Measurements from ENCODE around the gene LINGO4.

The LINGO4 gene

DNA sequence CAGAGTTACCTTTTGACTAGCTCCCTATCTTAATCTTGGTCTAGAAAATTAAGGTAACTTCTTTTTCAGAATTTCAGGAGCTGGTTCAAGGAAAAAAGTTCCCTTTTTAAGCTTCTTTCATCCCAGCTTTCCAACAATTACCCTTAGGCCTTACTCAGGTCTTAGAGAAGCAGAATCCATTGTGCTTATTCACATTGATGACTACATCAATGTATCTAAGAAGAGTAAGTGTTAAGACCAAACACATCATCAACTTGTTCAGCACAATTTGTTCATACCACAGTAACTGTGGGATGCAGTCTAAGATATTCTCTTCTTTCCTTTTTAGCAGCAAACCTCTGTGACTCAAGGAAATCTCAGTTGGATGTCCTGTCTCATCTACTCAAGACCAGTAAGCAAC, 46.0 kb downstream of the LINGO4 start:
- Histone ChIP-seq H3K4me1 (ENCODE audit: control insufficient read depth, low read length) (peaks cover 11% of the 10 kb centered on the region), H4K20me1 (ENCODE audit: control insufficient read depth, insufficient read depth, low read depth, low read length) (no peaks in the 10 kb centered on the region), H3K27me3 (ENCODE audit: control insufficient read depth, low read length) (no peaks in the 10 kb centered on the region), H3K79me2 (ENCODE audit: control insufficient read depth, low read length) (peaks cover 20% of the 10 kb centered on the region), H3K27ac (ENCODE audit: low read depth, low read length) (no peak overlapping the region), H3K4me2 (ENCODE audit: low read length) (no peak overlapping the region), H3K36me3 (ENCODE audit: control insufficient read depth, low read length) (peaks cover 45% of the 10 kb centered on the region), H3K9me3 (ENCODE audit: control insufficient read depth, insufficient read depth, low read length) (no peaks in the 10 kb centered on the region), H3F3A (ENCODE audit: control insufficient read depth, insufficient read depth) (peaks cover 5% of the 10 kb centered on the region; the same call in 1 of the 2 replicates), H3K4me3 (ENCODE audit: low read length) (no peak overlapping the region), H3K9me2 (replicated peaks; ENCODE audit: control insufficient read depth, low read length) (no peaks in the 10 kb centered on the region)
- TF ChIP-seq CTCF (IDR thresholded peaks at IDR 0.05; ENCODE audit: low read depth, low read length, poor library complexity, severe bottlenecking) (no peak), EZH2phosphoT487 (IDR thresholded peaks at IDR 0.05; ENCODE audit: borderline replicate concordance, low read length) (no peak)

DNA sequence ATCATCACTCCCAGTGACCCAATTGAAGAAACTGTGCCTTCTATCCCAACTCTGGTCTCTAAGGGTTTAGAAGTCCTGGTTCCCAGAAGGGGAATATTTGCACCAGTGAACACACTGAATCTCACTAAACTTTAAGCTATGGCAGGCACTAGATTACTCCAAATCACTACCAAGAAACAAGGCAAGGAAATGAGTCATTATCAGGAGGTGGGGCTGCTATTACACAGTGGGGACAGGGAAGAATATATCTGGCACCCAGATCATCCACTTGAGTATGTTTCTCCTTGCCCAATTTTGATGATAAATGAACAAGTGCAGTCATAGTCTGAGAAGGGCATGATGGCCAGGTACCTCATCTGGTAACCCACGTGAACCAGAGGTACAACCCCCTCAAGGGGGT, 48.9 kb downstream of the LINGO4 start:
- TF ChIP-seq CTCF (IDR thresholded peaks at IDR 0.05; ENCODE audit: low read depth, low read length, poor library complexity, severe bottlenecking): no peak
- TF ChIP-seq EZH2phosphoT487 (IDR thresholded peaks at IDR 0.05; ENCODE audit: borderline replicate concordance, low read length): no peak
- H3K79me2 ChIP-seq (ENCODE audit: control insufficient read depth, low read length): no peaks in the 10 kb centered on the region
- no peaks in the 10 kb centered on the region for H3K9me2 ChIP-seq (replicated peaks; ENCODE audit: control insufficient read depth, low read length)
- H3K27ac ChIP-seq (ENCODE audit: low read depth, low read length): no peak overlapping the region
- peaks cover 30% of the 10 kb centered on the region for H3K36me3 ChIP-seq (ENCODE audit: control insufficient read depth, low read length)
- H3K9me3 ChIP-seq (ENCODE audit: control insufficient read depth, insufficient read depth, low read length): no peaks in the 10 kb centered on the region
- H4K20me1 ChIP-seq (ENCODE audit: control insufficient read depth, insufficient read depth, low read depth, low read length): no peaks in the 10 kb centered on the region
- no peaks in the 10 kb centered on the region for H3F3A ChIP-seq (ENCODE audit: control insufficient read depth, insufficient read depth)
- peaks cover 4% of the 10 kb centered on the region; the same call in 1 of the 2 replicates for H3K4me1 ChIP-seq (ENCODE audit: control insufficient read depth, low read length)
- H3K4me2 ChIP-seq (ENCODE audit: low read length): no peak overlapping the region
- no peak overlapping the region for H3K4me3 ChIP-seq (ENCODE audit: low read length)
- H3K27me3 ChIP-seq (ENCODE audit: control insufficient read depth, low read length): no peaks in the 10 kb centered on the region
